T-cell (primary cell): ENCODE data around the gene FANCC. TPM values are rescaled to one million over a fixed set of nuclear protein-coding genes. Genes with fewer than 3 reads are reported as not detected.

Experiments used
- ATAC-seq, 4 experiments: fragments of 200-7000 bp in 3 of 4; fragments of 150-1000 bp in 1 of 4; cut with Tn5 transposase; replicated peaks in 1 of 4; 1 replicate in 3 of 4; 2 replicates in 1 of 4; pipeline ENCODE4 v1.10.0; 2021; ENCODE audit warnings: moderate library complexity in 3 of 4, mild to moderate bottlenecking in 2 of 4, moderate number of reproducible peaks in 1 of 4
- CTCF ChIA-PET, 2 donors: fragments of 300-600 bp; sonication (Branson Sonifier 250); formaldehyde crosslinking; loops; one replicate each; lab custom pipeline; 2022; ENCODE audit warnings: antibody characterized with exemption in 2 of 2; lab: Charles Lee
- POLR2A ChIA-PET, 2 donors: fragments of 300-600 bp; sonication (Branson Sonifier 250); formaldehyde crosslinking; loops; one replicate each; lab custom pipeline; 2022; ENCODE audit warnings: antibody characterized with exemption in 2 of 2; lab: Charles Lee
- DNase-seq, 35 experiments: peaks; one replicate each; pipeline versions ENCODE4 v3.0.0 to v3.0.0-alpha.2; 2013 to 2023
- H3K27ac ChIP-seq: one replicate; pipeline ENCODE4 v1.5.1; 2013; ENCODE audit warnings: low read length
- H3K27me3 ChIP-seq, 2 experiments: replicated peaks in 1 of 2; 1 replicate in 1 of 2; 2 replicates in 1 of 2; pipeline versions ENCODE4 v1.6.1 to v1.7.0; 2013; ENCODE audit warnings: low read length in 1 of 2, mixed read lengths in 1 of 2; ENCODE audit not compliant: control insufficient read depth in 2 of 2, insufficient read depth in 2 of 2; ENCODE audit errors: extremely low read depth in 1 of 2
- H3K36me3 ChIP-seq, 2 donors: 1 replicate in 1 of 2; 2 replicates in 1 of 2; pipeline versions ENCODE4 v1.6.1 to v1.7.0; 2013; ENCODE audit warnings: low read length in 1 of 2; ENCODE audit not compliant: control insufficient read depth in 2 of 2, insufficient read depth in 1 of 2; ENCODE audit errors: extremely low read depth in 1 of 2
- H3K4me1 ChIP-seq, 2 experiments: 1 replicate in 1 of 2; 2 replicates in 1 of 2; pipeline versions ENCODE4 v1.6.1 to v1.7.0; 2013; ENCODE audit warnings: low read length in 2 of 2, mixed read lengths in 1 of 2; ENCODE audit not compliant: insufficient read depth in 2 of 2, control insufficient read depth in 1 of 2; ENCODE audit errors: extremely low read depth in 1 of 2
- H3K4me3 ChIP-seq, 2 donors: 1 replicate in 1 of 2; 2 replicates in 1 of 2; pipeline versions ENCODE4 v1.5.1 to v1.7.0; 2013; ENCODE audit warnings: mild to moderate bottlenecking in 2 of 2, low read length in 1 of 2, moderate library complexity in 1 of 2; ENCODE audit not compliant: control insufficient read depth in 1 of 2; ENCODE audit errors: extremely low read depth in 1 of 2
- H3K9me3 ChIP-seq: 2 replicates; pipeline ENCODE4 v1.7.0; 2013
- H3K27ac Mint-ChIP-seq, 2 donors: one replicate each; pipeline ENCODE4 v1.8.0; 2020 to 2021; ENCODE audit warnings: mild to moderate bottlenecking in 2 of 2, mixed read lengths in 2 of 2
- H3K27me3 Mint-ChIP-seq, 2 donors: one replicate each; pipeline ENCODE4 v1.8.0; 2021 to 2022; ENCODE audit warnings: mixed read lengths in 2 of 2
- H3K36me3 Mint-ChIP-seq: one replicate; pipeline ENCODE4 v1.8.0; 2021; ENCODE audit warnings: mixed read lengths
- H3K4me1 Mint-ChIP-seq, 3 donors: one replicate each; pipeline ENCODE4 v1.8.0; 2020 to 2022; ENCODE audit warnings: mixed read lengths in 3 of 3, mild to moderate bottlenecking in 1 of 3
- H3K4me3 Mint-ChIP-seq, 3 donors: one replicate each; pipeline ENCODE4 v1.8.0; 2020 to 2022; ENCODE audit warnings: mild to moderate bottlenecking in 3 of 3, mixed read lengths in 3 of 3, moderate library complexity in 3 of 3
- H3K9me3 Mint-ChIP-seq, 3 donors: one replicate each; pipeline ENCODE4 v1.8.0; 2020 to 2022; ENCODE audit warnings: mixed read lengths in 3 of 3
- WGBS: methylation state at CpG from one replicate; pipeline ENCODE4 v1.1.5; 2013; ENCODE audit warnings: missing lambda C conversion rate; ENCODE audit not compliant: insufficient coverage; 5-methylcytosine and 5-hydroxymethylcytosine counted together
- total RNA-seq, 35 experiments: library from RNA in 6 of 35; stranded (reverse) in 6 of 35; fragments of 120-200 nt in 1 of 35; gene quantifications; one replicate each; pipeline versions ENCODE4 v1.2.1 to v1.2.4 and lab custom pipeline; 2013 to 2026

Gene FANCC
- total RNA-seq, 5 donors from 2014 or later (not counting 1 experiment from before 2014, with no cell fraction given): 4.2 to 11.6 (median 4.8) TPM

GRCh38 chr9:95129476-95130291 lies 187.8 kb downstream of the FANCC start:
- DNase-seq (no peak), ATAC-seq (no peak)
- Histone ChIP-seq H3K36me3 (no peaks in the 10 kb centered on the region), H3K27me3 (no peaks in the 10 kb centered on the region), H3K27ac (no peak overlapping the region), H3K4me1 (peaks cover 0 to 5% of the 10 kb centered on the region in 2 experiments), H3K9me3 (no peaks in the 10 kb centered on the region), H3K4me3 (no peak overlapping the region)
- CTCF ChIA-PET: interaction anchor here (0.5 to 9.8 kb wide), 6 partner anchors 9 to 460 kb away, joined by 4 to 124 read pairs (median 9); no protein-coding TSS in a partner anchor
- peaks cover 5% of the 10 kb centered on the region for H3K36me3 Mint-ChIP-seq
- whole genome bisulfite sequencing: 100% methylated on average over 6 of the region's 8 CpGs
- H3K27ac Mint-ChIP-seq: no peak overlapping the region
- POLR2A ChIA-PET: no interaction called here
- no peak overlapping the region for H3K4me3 Mint-ChIP-seq
- peaks cover 0 to 7% (median 4%) of the 10 kb centered on the region in 3 donors for H3K4me1 Mint-ChIP-seq
- no peaks in the 10 kb centered on the region for H3K9me3 Mint-ChIP-seq
- H3K27me3 Mint-ChIP-seq: no peaks in the 10 kb centered on the region

- CTCF ChIA-PET: interaction anchor here (0.6 to 9.8 kb wide), 9 partner anchors 77 to 1708 kb away, joined by 3 to 124 read pairs (median 5); no protein-coding TSS in a partner anchor
- H3K27me3 ChIP-seq: no peaks in the 10 kb centered on the region
- no peaks in the 10 kb centered on the region for H3K36me3 ChIP-seq
- WGBS: no CpG with 5 or more reads among the region's 4 CpGs
- H3K36me3 Mint-ChIP-seq: peaks cover 7% of the 10 kb centered on the region
- H3K27ac Mint-ChIP-seq: no peak overlapping the region
- peaks cover 0 to 7% (median 4%) of the 10 kb centered on the region in 3 donors for H3K4me1 Mint-ChIP-seq
- H3K27me3 Mint-ChIP-seq: no peaks in the 10 kb centered on the region
- no peaks in the 10 kb centered on the region for H3K9me3 Mint-ChIP-seq
- no peak for ATAC-seq
- no peak overlapping the region for H3K27ac ChIP-seq
- no peak for DNase-seq
- no peak overlapping the region for H3K4me3 Mint-ChIP-seq
- H3K4me3 ChIP-seq: no peak overlapping the region
- POLR2A ChIA-PET: interaction anchor here in 1 of 2 donors (0.6 kb wide), 1 partner anchor 446 kb away, joined by 5 read pairs; no protein-coding TSS in a partner anchor
- H3K9me3 ChIP-seq: no peaks in the 10 kb centered on the region
- H3K4me1 ChIP-seq: peaks cover 0 to 5% of the 10 kb centered on the region in 2 experiments
Measured at GRCh38 chr9:95128177-95128524, 189.4 kb downstream of the FANCC start.

- H3K4me1 ChIP-seq: peaks cover 0 to 5% of the 10 kb centered on the region in 2 experiments
- H3K9me3 ChIP-seq: no peaks in the 10 kb centered on the region
- 39% methylated on average over 30 of the region's 35 CpGs for whole genome bisulfite sequencing
- H3K27me3 Mint-ChIP-seq: no peaks in the 10 kb centered on the region
- no peaks in the 10 kb centered on the region for H3K27me3 ChIP-seq
- ChIA-PET POLR2A (interaction anchor here in 1 of 2 donors (0.6 kb wide), 1 partner anchor 216 kb away, joined by 3 read pairs; no protein-coding TSS in a partner anchor), CTCF (interaction anchor here (0.6 to 9.8 kb wide), 11 partner anchors 11 to 1708 kb away, joined by 3 to 124 read pairs (median 5); no protein-coding TSS in a partner anchor)
- no peaks in the 10 kb centered on the region for H3K36me3 ChIP-seq
- peak; percentile 81 to 85 (median 82) for ATAC-seq
- H3K4me3 ChIP-seq: no peak overlapping the region
- H3K27ac Mint-ChIP-seq: no peak overlapping the region
- no peak overlapping the region for H3K27ac ChIP-seq
- peak; percentile 12 to 74 (median 55) for DNase-seq
- no peak overlapping the region for H3K4me3 Mint-ChIP-seq
- H3K36me3 Mint-ChIP-seq: peaks cover 7% of the 10 kb centered on the region
- peaks cover 0 to 7% (median 4%) of the 10 kb centered on the region in 3 donors for H3K4me1 Mint-ChIP-seq
- H3K9me3 Mint-ChIP-seq: no peaks in the 10 kb centered on the region
Measured at GRCh38 chr9:95127249-95128176, 190.0 kb downstream of the FANCC start.

- ATAC-seq: no peak
- ChIA-PET POLR2A (no interaction called here), CTCF (interaction anchor here (0.6 to 9.8 kb wide), 6 partner anchors 10 to 445 kb away, joined by 3 to 124 read pairs (median 6); no protein-coding TSS in a partner anchor)
- H3K27me3 Mint-ChIP-seq: no peaks in the 10 kb centered on the region
- 96% methylated on average over 4 of the region's 9 CpGs for WGBS
- Histone ChIP-seq H3K27me3 (no peaks in the 10 kb centered on the region), H3K27ac (no peak overlapping the region), H3K9me3 (no peaks in the 10 kb centered on the region), H3K4me3 (no peak overlapping the region), H3K4me1 (peaks cover 0 to 5% of the 10 kb centered on the region in 2 experiments), H3K36me3 (no peaks in the 10 kb centered on the region)
- H3K4me1 Mint-ChIP-seq: peaks cover 0 to 7% (median 4%) of the 10 kb centered on the region in 3 donors
- H3K27ac Mint-ChIP-seq: no peak overlapping the region
- H3K4me3 Mint-ChIP-seq: no peak overlapping the region
- H3K9me3 Mint-ChIP-seq: no peaks in the 10 kb centered on the region
- peaks cover 9% of the 10 kb centered on the region for H3K36me3 Mint-ChIP-seq
- no peak for DNase-seq
Measured at GRCh38 chr9:95126739-95127138, 190.8 kb downstream of the FANCC start.

- H3K36me3 Mint-ChIP-seq: peaks cover 9% of the 10 kb centered on the region
- WGBS: no CpG with 5 or more reads among the region's 3 CpGs
- no peaks in the 10 kb centered on the region for H3K9me3 ChIP-seq
- H3K27me3 Mint-ChIP-seq: no peaks in the 10 kb centered on the region
- peaks cover 0 to 5% of the 10 kb centered on the region in 2 experiments for H3K4me1 ChIP-seq
- ATAC-seq: no peak
- no peak overlapping the region for H3K4me3 Mint-ChIP-seq
- no peak overlapping the region for H3K27ac Mint-ChIP-seq
- H3K9me3 Mint-ChIP-seq: no peaks in the 10 kb centered on the region
- no peak overlapping the region for H3K4me3 ChIP-seq
- ChIA-PET CTCF (interaction anchor here (1.5 to 9.8 kb wide), 2 partner anchors 444 kb away, joined by 3 to 124 read pairs; no protein-coding TSS in a partner anchor), POLR2A (no interaction called here)
- DNase-seq: no peak
- H3K4me1 Mint-ChIP-seq: peaks cover 0 to 4% (median 0%) of the 10 kb centered on the region in 3 donors
- no peak overlapping the region for H3K27ac ChIP-seq
- H3K27me3 ChIP-seq: no peaks in the 10 kb centered on the region
- H3K36me3 ChIP-seq: no peaks in the 10 kb centered on the region
Measured at GRCh38 chr9:95125652-95126051, 191.9 kb downstream of the FANCC start.
